ENCODE data around the gene AMBRA1. TPM values are rescaled to one million over a fixed set of nuclear protein-coding genes. Genes with fewer than 3 reads are reported as not detected.
A peak's percentile ranks its signal among the peaks of the same experiment; 100 is the strongest.

Gene AMBRA1
- total and polyA plus RNA-seq, 2 of the 8 experiments (the other 6 are each of a cell fraction or from before 2014, with no cell fraction given): 14.2 to 37.4 TPM

DNA sequence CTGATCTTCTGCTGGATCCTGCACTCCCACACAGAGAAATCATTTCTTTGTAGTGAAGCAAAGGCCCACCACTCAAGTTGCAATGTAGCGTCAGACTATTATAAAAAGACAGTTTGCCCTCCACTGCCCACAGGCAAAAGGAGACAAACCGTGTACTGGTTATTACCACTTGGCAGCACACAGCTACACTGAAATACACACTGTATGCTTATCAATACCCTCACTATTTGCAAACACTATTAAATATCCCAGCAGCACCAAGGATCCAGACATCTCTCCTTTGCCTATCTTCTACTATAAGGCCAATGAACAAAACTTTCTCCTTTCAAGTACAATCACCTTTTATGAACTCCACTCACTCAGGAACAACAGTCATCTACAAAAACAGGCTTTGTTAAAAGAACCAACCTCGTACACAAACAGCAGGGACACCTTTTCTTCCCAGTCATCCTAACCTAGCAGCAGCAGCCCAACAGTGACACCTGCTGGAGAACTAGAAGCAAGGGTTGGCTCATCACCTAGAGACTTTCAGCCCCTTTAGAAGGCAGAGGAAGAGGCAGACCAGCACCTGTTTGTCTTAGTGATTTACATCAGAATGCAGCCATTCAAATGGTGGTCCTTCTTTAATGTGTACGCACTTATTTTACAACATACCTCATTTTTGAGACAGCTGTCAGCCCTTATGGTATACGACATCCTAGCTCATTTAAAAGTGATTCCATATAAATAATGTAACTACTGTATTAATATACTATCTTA, 56.1 kb downstream of the AMBRA1 start (continued):
- TF ChIP-seq TEAD4 (IDR thresholded peaks at IDR 0.05; ENCODE audit: low read depth, low read length) (peak; percentile 41; the same call in 1 of the 2 replicates), TBP (IDR thresholded peaks at IDR 0.05; ENCODE audit: low read depth, low read length) (no peak), JUND (IDR thresholded peaks at IDR 0.05; ENCODE audit: low read length) (no peak), MAFK (IDR thresholded peaks at IDR 0.05; ENCODE audit: low read depth, low read length) (peak; percentile 92), SIN3A (conservative IDR thresholded peaks at IDR 0.05 in 1 of 2, IDR thresholded peaks at IDR 0.05 in 1 of 2; ENCODE audit: low read depth in 1 of 2, low read length in 2 of 2) (peak; percentile 30 to 79; a peak in 2 of 4 replicates), ASH2L (IDR thresholded peaks at IDR 0.05; ENCODE audit: low read length) (peak; percentile 28), CHD1 (IDR thresholded peaks at IDR 0.05; ENCODE audit: low read depth, low read length) (no peak), SAP30 (IDR thresholded peaks at IDR 0.05; ENCODE audit: insufficient read depth, insufficient replicate concordance, low read length) (no peak), TAF7 (optimal IDR thresholded peaks at IDR 0.05; ENCODE audit: borderline replicate concordance, low read depth, low read length) (no peak), HDAC6 (IDR thresholded peaks at IDR 0.05; ENCODE audit: low read depth, low read length) (no peak), KDM1A (IDR thresholded peaks at IDR 0.05; ENCODE audit: borderline replicate concordance, low read length) (no peak), CREB1 (IDR thresholded peaks at IDR 0.05) (peak; percentile 27; the same call in 1 of the 2 replicates), BACH1 (IDR thresholded peaks at IDR 0.05; ENCODE audit: low read length) (peak; percentile 94), RNF2 (IDR thresholded peaks at IDR 0.05; ENCODE audit: borderline replicate concordance, low read depth, low read length, missing control alignments, poor library complexity, severe bottlenecking) (no peak), NANOG (IDR thresholded peaks at IDR 0.05; ENCODE audit: insufficient read depth, low read depth, low read length, poor library complexity, severe bottlenecking) (peak; percentile 65), KDM4A (IDR thresholded peaks at IDR 0.05; ENCODE audit: low read depth, low read length, severe bottlenecking) (no peak), EP300 (IDR thresholded peaks at IDR 0.05; ENCODE audit: borderline replicate concordance in 1 of 2, low read depth in 2 of 2, low read length in 2 of 2) (peak in 1 of 2 experiments; percentile 61; a peak in 1 of 3 replicates), RBBP5 (IDR thresholded peaks at IDR 0.05; ENCODE audit: borderline replicate concordance, low read depth, low read length) (no peak), CEBPB (IDR thresholded peaks at IDR 0.05; ENCODE audit: low read depth, low read length) (peak; percentile 56; the same call in 1 of the 2 replicates), BCL11A (IDR thresholded peaks at IDR 0.05; ENCODE audit: low read depth in 2 of 2, low read length in 2 of 2) (no peak), CBX5 (IDR thresholded peaks at IDR 0.05; ENCODE audit: low read depth, low read length) (no peak), KDM5A (IDR thresholded peaks at IDR 0.05; ENCODE audit: low read length) (no peak)
- TF ChIP-seq, protein P1, sequence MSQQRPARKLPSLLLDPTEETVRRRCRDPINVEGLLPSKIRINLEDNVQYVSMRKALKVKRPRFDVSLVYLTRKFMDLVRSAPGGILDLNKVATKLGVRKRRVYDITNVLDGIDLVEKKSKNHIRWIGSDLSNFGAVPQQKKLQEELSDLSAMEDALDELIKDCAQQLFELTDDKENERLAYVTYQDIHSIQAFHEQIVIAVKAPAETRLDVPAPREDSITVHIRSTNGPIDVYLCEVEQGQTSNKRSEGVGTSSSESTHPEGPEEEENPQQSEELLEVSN (IDR thresholded peaks at IDR 0.05): no peak

Measured in H1 (cell line).